ENCODE data around the gene KRT12. TPM values are rescaled to one million over a fixed set of nuclear protein-coding genes. Genes with fewer than 3 reads are reported as not detected.

KRT12 gene
- total and polyA plus RNA-seq, 9 of the 15 experiments (the other 6 are each of a cell fraction or from before 2014, with no cell fraction given), result 0.18 to 7.0 (median 2.2) TPM

DNA sequence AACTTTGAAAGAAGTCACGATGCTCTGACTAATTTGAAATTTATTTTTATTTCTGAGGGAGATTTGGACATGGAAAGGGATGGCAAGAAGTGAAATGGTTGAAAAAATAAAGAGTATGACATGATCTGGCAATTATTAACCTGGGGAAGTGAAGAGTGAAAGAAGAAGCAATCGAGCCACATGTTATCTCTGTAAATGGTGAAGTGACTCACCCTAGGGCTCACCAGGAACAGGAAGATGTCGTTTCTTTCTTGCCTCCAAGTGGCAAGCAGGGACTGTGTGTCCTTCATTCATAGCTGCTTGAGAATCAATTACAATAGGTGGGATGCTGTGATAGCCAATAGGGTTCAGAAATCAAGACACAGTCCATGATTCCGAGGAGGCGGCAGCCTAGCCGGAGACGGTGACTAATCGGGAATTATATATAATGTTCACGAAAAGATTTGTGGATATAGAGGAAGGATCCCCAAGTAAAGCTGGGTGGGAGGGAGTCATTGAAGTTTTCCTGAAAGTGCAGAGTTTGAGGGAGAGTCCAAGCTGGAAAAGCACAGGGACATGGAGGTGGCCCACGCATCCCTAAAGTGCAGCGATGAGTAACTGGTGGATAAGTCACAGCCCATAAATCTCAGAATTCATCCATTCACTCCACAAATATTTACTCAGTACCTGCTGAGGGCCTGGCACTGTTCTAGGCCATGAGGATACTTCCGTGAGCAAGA is 36.3 kb upstream of the KRT12 start (continued):
- TF ChIP-seq RBM34 (IDR thresholded peaks at IDR 0.05; ENCODE audit: borderline replicate concordance, insufficient read depth, low read length), result no peak
- TF ChIP-seq, protein P1, sequence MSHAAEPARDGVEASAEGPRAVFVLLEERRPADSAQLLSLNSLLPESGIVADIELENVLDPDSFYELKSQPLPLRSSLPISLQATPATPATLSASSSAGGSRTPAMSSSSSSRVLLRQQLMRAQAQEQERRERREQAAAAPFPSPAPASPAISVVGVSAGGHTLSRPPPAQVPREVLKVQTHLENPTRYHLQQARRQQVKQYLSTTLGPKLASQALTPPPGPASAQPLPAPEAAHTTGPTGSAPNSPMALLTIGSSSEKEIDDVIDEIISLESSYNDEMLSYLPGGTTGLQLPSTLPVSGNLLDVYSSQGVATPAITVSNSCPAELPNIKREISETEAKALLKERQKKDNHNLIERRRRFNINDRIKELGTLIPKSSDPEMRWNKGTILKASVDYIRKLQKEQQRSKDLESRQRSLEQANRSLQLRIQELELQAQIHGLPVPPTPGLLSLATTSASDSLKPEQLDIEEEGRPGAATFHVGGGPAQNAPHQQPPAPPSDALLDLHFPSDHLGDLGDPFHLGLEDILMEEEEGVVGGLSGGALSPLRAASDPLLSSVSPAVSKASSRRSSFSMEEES (CRISPR knock-in tag; IDR thresholded peaks at IDR 0.05), result no peak
- no peak for TF ChIP-seq ZNF75A (CRISPR knock-in tag; IDR thresholded peaks at IDR 0.05)
- TF ChIP-seq POLR2A (conservative IDR thresholded peaks at IDR 0.05), result no peak
- no peak for TF ChIP-seq PHF21A (IDR thresholded peaks at IDR 0.05; ENCODE audit: borderline replicate concordance, low read depth)
- TF ChIP-seq BRD4 (IDR thresholded peaks at IDR 0.05), result no peak
- no peak for TF ChIP-seq XRCC4 (IDR thresholded peaks at IDR 0.05; ENCODE audit: extremely low read depth, insufficient read depth, insufficient read length)
- peak in 1 of 2 experiments; percentile 45; a peak in 1 of 4 replicates for TF ChIP-seq TRIM24 (IDR thresholded peaks at IDR 0.05)
- TF ChIP-seq MECOM (CRISPR knock-in tag; IDR thresholded peaks at IDR 0.05), result 0 out of 2 replicates have a peak, but pooled peaks have one; percentile 63
- no peak for TF ChIP-seq ZNF778 (CRISPR knock-in tag; IDR thresholded peaks at IDR 0.05)
- TF ChIP-seq, protein P2, sequence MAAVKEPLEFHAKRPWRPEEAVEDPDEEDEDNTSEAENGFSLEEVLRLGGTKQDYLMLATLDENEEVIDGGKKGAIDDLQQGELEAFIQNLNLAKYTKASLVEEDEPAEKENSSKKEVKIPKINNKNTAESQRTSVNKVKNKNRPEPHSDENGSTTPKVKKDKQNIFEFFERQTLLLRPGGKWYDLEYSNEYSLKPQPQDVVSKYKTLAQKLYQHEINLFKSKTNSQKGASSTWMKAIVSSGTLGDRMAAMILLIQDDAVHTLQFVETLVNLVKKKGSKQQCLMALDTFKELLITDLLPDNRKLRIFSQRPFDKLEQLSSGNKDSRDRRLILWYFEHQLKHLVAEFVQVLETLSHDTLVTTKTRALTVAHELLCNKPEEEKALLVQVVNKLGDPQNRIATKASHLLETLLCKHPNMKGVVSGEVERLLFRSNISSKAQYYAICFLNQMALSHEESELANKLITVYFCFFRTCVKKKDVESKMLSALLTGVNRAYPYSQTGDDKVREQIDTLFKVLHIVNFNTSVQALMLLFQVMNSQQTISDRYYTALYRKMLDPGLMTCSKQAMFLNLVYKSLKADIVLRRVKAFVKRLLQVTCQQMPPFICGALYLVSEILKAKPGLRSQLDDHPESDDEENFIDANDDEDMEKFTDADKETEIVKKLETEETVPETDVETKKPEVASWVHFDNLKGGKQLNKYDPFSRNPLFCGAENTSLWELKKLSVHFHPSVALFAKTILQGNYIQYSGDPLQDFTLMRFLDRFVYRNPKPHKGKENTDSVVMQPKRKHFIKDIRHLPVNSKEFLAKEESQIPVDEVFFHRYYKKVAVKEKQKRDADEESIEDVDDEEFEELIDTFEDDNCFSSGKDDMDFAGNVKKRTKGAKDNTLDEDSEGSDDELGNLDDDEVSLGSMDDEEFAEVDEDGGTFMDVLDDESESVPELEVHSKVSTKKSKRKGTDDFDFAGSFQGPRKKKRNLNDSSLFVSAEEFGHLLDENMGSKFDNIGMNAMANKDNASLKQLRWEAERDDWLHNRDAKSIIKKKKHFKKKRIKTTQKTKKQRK (IDR thresholded peaks at IDR 0.05; ENCODE audit: borderline replicate concordance, low read depth, low read length), result no peak
- no peak for TF ChIP-seq STAT5A (IDR thresholded peaks at IDR 0.05; ENCODE audit: borderline replicate concordance, low read length)
- no peak for TF ChIP-seq CTCFL (IDR thresholded peaks at IDR 0.05; ENCODE audit: borderline replicate concordance, insufficient read depth, low read depth, low read length, poor library complexity, severe bottlenecking)
- TF ChIP-seq JUND (IDR thresholded peaks at IDR 0.05; ENCODE audit: borderline replicate concordance, low read depth, low read length), result peak; percentile 81
- TF ChIP-seq JUND (tag; IDR thresholded peaks at IDR 0.05; ENCODE audit: borderline replicate concordance, low read depth, low read length), result peak; percentile 82
- no peak for TF ChIP-seq CREB3L1 (IDR thresholded peaks at IDR 0.05; ENCODE audit: borderline replicate concordance, low read depth)
- no peak for TF ChIP-seq RUNX1 (IDR thresholded peaks at IDR 0.05; ENCODE audit: low read depth)
- TF ChIP-seq, protein P3, sequence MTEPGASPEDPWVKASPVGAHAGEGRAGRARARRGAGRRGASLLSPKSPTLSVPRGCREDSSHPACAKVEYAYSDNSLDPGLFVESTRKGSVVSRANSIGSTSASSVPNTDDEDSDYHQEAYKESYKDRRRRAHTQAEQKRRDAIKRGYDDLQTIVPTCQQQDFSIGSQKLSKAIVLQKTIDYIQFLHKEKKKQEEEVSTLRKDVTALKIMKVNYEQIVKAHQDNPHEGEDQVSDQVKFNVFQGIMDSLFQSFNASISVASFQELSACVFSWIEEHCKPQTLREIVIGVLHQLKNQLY (CRISPR knock-in tag; conservative IDR thresholded peaks at IDR 0.05), result no peak
- no peak for TF ChIP-seq FOXK1 (CRISPR knock-in tag; IDR thresholded peaks at IDR 0.05; ENCODE audit: borderline replicate concordance)
